ENCODE results near the gene DLGAP1. TPM values are rescaled to one million over a fixed set of nuclear protein-coding genes. Genes with fewer than 3 reads are reported as not detected.

The DLGAP1 gene
- total and polyA plus RNA-seq, 10 of the 15 experiments (the other 5 are each of a cell fraction or from before 2014, with no cell fraction given), result 0.23 to 27.6 (median 1.9) TPM

- in situ Hi-C loops (cut with MboI) (no loop called here), intact Hi-C loops (cut with micrococcal nuclease; ENCODE audit: unreplicated experiment) (no loop called here)
- Histone ChIP-seq H3K27me3 (replicated peaks in 1 of 2; ENCODE audit: control insufficient read depth in 2 of 2, insufficient read depth in 2 of 2, low read length in 1 of 2) (no peaks in the 10 kb centered on the region), H3K4me3 (no peak overlapping the region), H2AFZ (ENCODE audit: control insufficient read depth, low read depth, low read length) (no peak overlapping the region), H3K79me2 (ENCODE audit: control insufficient read depth, insufficient read depth, low read length) (no peaks in the 10 kb centered on the region), H3K4me2 (ENCODE audit: control insufficient read depth, insufficient read depth) (no peak overlapping the region), H3K4me1 (ENCODE audit: control insufficient read depth, insufficient read depth, low read length) (no peaks in the 10 kb centered on the region), H3K9me3 (replicated peaks; ENCODE audit: control insufficient read depth, insufficient read depth, low read length) (peaks cover 3% of the 10 kb centered on the region; the same call in 1 of the 3 replicates), H3K36me3 (ENCODE audit: control insufficient read depth in 2 of 2, insufficient read depth in 2 of 2, low read length in 1 of 2) (no peaks in the 10 kb centered on the region), H3K27ac (ENCODE audit: control insufficient read depth, insufficient read depth) (no peak overlapping the region), H3K9ac (ENCODE audit: control insufficient read depth, insufficient read depth, low read length) (no peak overlapping the region), H4K20me1 (ENCODE audit: control insufficient read depth, insufficient read depth) (no peaks in the 10 kb centered on the region)
- POLR2A ChIA-PET, result interaction anchor here (0.6 kb wide), 1 partner anchor 218 kb away, joined by 3 read pairs; no protein-coding TSS in a partner anchor
- ATAC-seq, result no peak
- BruUV-seq (replicated peaks), result no TSS peak
- DNase-seq (ENCODE audit: low read depth, low spot score), result no peak
- SMC1A ChIA-PET (ENCODE audit: uncharacterized antibody, unreplicated experiment), result interaction anchor here (0.6 to 3.0 kb wide), 9 partner anchors 8 to 429 kb away, joined by 3 to 27 read pairs (median 5); no protein-coding TSS in a partner anchor
- RAD21 ChIA-PET (ENCODE audit: unreplicated experiment), result interaction anchor here (0.9 to 1.3 kb wide), 2 partner anchors 13 to 15 kb away, joined by 3 read pairs; no protein-coding TSS in a partner anchor
- FAIRE-seq, result no peak
- CTCF ChIA-PET, result interaction anchor here (0.6 to 3.0 kb wide), 4 partner anchors 9 to 153 kb away, joined by 3 to 16 read pairs (median 4); no protein-coding TSS in a partner anchor
- WGBS (ENCODE audit: insufficient coverage, insufficient replicate concordance, low lambda C conversion rate, missing lambda C conversion rate), result 50% methylated on average over 2 of the region's 2 CpGs
- TF ChIP-seq NFXL1 (IDR thresholded peaks at IDR 0.05; ENCODE audit: borderline replicate concordance) (no peak), TARDBP (IDR thresholded peaks at IDR 0.05; ENCODE audit: borderline replicate concordance) (no peak), TAF1 (IDR thresholded peaks at IDR 0.05; ENCODE audit: borderline replicate concordance, low read depth, low read length) (no peak), MTA2 (IDR thresholded peaks at IDR 0.05; ENCODE audit: low read depth) (no peak), STAT3 (IDR thresholded peaks at IDR 0.05; ENCODE audit: low read depth, low read length) (no peak), IKZF2 (IDR thresholded peaks at IDR 0.05) (no peak), IRF3 (IDR thresholded peaks at IDR 0.05) (no peak), GABPA (IDR thresholded peaks at IDR 0.05; ENCODE audit: low read depth) (no peak), ZNF687 (IDR thresholded peaks at IDR 0.05) (no peak), EED (IDR thresholded peaks at IDR 0.05; ENCODE audit: low read depth) (no peak), CREM (IDR thresholded peaks at IDR 0.05; ENCODE audit: low read depth) (no peak), NRF1 (conservative IDR thresholded peaks at IDR 0.05; ENCODE audit: low read depth, low read length) (no peak), SREBF2 (IDR thresholded peaks at IDR 0.05; ENCODE audit: low read length) (no peak), ZBTB40 (IDR thresholded peaks at IDR 0.05; ENCODE audit: borderline replicate concordance) (no peak), MYC (IDR thresholded peaks at IDR 0.05; ENCODE audit: insufficient read depth, insufficient read length, insufficient replicate concordance, low read length, severe bottlenecking) (no peak), NR2C2 (IDR thresholded peaks at IDR 0.05; ENCODE audit: borderline replicate concordance, control insufficient read depth, insufficient read length, low read depth) (no peak), TBL1XR1 (IDR thresholded peaks at IDR 0.05; ENCODE audit: low read depth, low read length) (no peak)
These were observed 988.2 kb downstream of the DLGAP1 start for GRCh38 chr18:3466872-3467271.
